Cardiac fibroblast (primary cell): ENCODE results near the gene SLC12A7.

ENCODE experiments used
- DNase-seq, 2 donors: peaks; one replicate each; pipeline versions ENCODE4 v3.0.0 to v3.0.0-alpha.2; 2010; ENCODE audit warnings: low read depth in 2 of 2
- H3K4me3 ChIP-seq, 2 donors: replicated peaks in 1 of 2; 1 replicate in 1 of 2; 2 replicates in 1 of 2; pipeline ENCODE4 v1.5.1; 2011; ENCODE audit warnings: low read depth in 2 of 2, low read length in 2 of 2, mild to moderate bottlenecking in 2 of 2, moderate library complexity in 1 of 2
- CTCF ChIP-seq: IDR thresholded peaks from one replicate; pipeline ENCODE4 v1.5.1; 2011; ENCODE audit warnings: low read depth, mild to moderate bottlenecking, low read length, inconsistent platforms

SLC12A7 gene

DNA sequence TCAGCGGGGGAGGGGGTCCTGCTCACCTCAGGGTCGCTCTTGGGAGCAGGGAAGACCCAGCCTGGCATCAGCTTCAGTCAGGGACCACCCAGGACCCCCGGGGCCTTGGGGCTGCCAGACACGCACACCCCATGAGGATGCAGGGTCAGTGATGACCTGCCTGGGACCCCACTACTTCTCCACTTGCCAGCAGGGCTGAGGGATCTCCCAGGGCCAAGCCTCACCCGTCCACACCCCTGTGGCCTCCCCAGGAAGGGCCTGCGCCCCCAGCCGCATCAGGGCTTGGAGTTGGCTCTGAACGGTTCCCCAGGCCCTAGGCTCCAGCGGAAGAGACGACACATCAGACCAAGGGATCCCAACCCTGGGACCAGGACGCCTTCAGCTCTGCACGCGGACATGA lies 33.7 kb downstream of the SLC12A7 start:
- no peak for DNase-seq
- TF ChIP-seq CTCF = no peak
- no peak overlapping the region for H3K4me3 ChIP-seq

- H3K4me3 ChIP-seq = no peak overlapping the region
- no peak for DNase-seq
- TF ChIP-seq CTCF = no peak
Measured at GRCh38 chr5:1077491-1078020, 34.3 kb downstream of the SLC12A7 start.

DNA sequence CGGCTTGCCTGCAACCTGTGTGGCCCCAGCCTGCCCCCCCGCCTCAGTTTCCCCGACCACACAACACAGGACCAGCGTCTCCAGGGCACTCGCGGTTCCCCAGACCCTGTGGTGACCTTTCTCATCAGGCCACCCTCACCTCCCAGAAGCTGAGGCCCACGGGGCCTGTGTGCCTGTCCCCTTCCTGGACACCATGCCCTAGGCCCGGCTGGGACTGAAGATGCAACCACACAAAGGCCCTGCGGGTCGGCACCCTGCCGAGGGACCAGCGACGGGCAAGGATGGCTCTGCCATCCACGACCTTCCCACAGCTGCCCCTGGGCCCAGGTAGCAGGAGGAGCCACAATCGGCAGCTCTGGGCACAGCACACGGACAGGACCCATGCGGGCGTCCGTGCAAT lies 34.8 kb downstream of the SLC12A7 start:
- DNase-seq = no peak
- no peak overlapping the region for H3K4me3 ChIP-seq
- TF ChIP-seq CTCF = no peak

GRCh38 chr5:1076406-1076805 lies 35.5 kb downstream of the SLC12A7 start:
- no peak overlapping the region for H3K4me3 ChIP-seq
- no peak for TF ChIP-seq CTCF
- no peak for DNase-seq

- no peak overlapping the region for H3K4me3 ChIP-seq
- DNase-seq = no peak
- no peak for TF ChIP-seq CTCF
Measured at GRCh38 chr5:1075931-1076330, 35.9 kb downstream of the SLC12A7 start.

DNA sequence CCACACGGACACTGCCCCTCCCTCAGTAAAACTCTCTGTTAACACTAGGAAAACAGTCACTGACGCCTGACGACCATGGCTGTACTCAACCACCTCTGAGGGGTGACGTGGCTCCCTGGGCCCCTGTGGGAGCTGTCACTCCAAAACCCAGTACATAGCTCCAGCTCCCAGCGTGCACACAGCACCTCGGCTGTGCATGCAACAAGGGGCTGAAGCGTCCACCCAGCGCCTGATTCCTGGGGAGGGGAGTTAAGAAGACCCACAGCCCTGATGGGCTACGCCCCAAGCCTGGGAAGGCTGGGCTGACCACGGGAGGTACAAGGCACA lies 36.3 kb downstream of the SLC12A7 start:
- DNase-seq = no peak

More for the DNA sequence above, 36.3 kb downstream of the SLC12A7 start:
- no peak for TF ChIP-seq CTCF
- no peak overlapping the region for H3K4me3 ChIP-seq
